Skeletal muscle cell (primary cell): ENCODE results near the gene RUVBL2.

Source experiments
- DNase-seq: peaks from one replicate; pipeline ENCODE4 v3.0.0-alpha.2; 2010; ENCODE audit warnings: low read depth
- H3K4me3 ChIP-seq: 2 replicates; pipeline ENCODE4 v1.5.1; 2011; ENCODE audit warnings: low read depth, mild to moderate bottlenecking, control low read depth, low read length, moderate library complexity

The RUVBL2 gene

DNA sequence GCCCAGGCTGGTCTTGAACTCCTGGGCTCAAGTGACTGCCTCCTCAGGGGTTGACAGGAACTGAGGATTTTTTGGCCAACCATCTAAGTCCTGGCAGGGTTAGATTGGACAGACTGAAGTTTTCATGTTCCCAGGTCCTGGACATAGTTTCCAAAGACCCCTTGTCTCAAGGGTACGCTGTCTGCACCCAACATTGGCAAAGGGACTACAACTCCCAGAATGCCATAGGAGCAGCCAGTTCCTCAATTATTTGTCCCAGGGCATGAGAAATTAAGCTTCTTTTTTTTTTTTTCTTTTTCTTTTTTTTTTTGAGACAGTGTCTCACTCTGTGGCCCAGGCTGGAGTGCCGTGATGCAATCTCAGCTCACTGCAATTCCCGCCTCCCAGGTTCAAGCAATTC is 7.5 kb upstream of the RUVBL2 start:
- H3K4me3 ChIP-seq, result no peak overlapping the region
- no peak for DNase-seq

GRCh38 chr19:48987323-48987722 is 6.4 kb upstream of the RUVBL2 start:
- H3K4me3 ChIP-seq, result no peak overlapping the region

GRCh38 chr19:48988286-48988685 is 5.4 kb upstream of the RUVBL2 start:
- no peak overlapping the region for H3K4me3 ChIP-seq
- DNase-seq, result no peak

More at GRCh38 chr19:48987323-48987722, 6.4 kb upstream of the RUVBL2 start:
- no peak for DNase-seq

- H3K4me3 ChIP-seq, result no peak overlapping the region
- no peak for DNase-seq
Measured at GRCh38 chr19:48988860-48989259, 4.8 kb upstream of the RUVBL2 start.

GRCh38 chr19:48989701-48990291 is 3.9 kb upstream of the RUVBL2 start:
- no peak overlapping the region for H3K4me3 ChIP-seq
- no peak for DNase-seq

- no peak for DNase-seq
- H3K4me3 ChIP-seq, result peak overlapping the region; percentile 9
Measured at GRCh38 chr19:48990400-48990799, 3.3 kb upstream of the RUVBL2 start.

DNA sequence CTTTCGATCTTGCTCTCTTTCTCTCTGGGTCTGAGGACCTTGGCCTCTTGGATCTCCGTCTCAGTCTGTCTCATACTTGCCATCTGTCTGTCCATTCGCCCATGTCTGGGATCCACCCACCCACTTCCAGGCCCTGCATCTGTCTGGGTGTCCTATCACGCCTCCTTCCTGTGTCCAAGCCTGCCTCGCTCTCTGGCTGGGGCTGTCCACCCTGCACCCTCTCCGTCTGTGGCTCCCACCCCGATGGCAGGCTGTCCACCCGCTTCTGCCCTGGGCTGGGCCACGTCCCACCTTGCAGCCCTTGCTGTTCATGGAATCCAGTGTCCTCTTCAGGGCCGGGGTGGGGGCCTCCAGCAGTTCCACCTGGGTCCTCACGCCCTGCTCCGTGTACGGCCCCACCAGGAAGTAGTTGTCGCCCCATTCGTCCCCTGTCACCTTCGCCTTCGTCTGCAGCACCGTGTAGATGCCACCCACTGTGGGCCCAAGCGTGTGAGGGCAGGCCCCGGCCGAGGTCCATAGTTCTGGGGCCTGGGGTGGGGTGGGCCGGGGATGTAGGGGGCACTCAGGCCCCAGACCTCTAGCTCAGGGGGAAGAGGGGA is 2.6 kb upstream of the RUVBL2 start:
- no peak for DNase-seq
- peak overlapping the region; percentile 99 for H3K4me3 ChIP-seq

- DNase-seq, result peak; percentile 43
- peak overlapping the region; percentile 99 for H3K4me3 ChIP-seq
Measured at GRCh38 chr19:48991873-48992580, 1.7 kb upstream of the RUVBL2 start.

DNA sequence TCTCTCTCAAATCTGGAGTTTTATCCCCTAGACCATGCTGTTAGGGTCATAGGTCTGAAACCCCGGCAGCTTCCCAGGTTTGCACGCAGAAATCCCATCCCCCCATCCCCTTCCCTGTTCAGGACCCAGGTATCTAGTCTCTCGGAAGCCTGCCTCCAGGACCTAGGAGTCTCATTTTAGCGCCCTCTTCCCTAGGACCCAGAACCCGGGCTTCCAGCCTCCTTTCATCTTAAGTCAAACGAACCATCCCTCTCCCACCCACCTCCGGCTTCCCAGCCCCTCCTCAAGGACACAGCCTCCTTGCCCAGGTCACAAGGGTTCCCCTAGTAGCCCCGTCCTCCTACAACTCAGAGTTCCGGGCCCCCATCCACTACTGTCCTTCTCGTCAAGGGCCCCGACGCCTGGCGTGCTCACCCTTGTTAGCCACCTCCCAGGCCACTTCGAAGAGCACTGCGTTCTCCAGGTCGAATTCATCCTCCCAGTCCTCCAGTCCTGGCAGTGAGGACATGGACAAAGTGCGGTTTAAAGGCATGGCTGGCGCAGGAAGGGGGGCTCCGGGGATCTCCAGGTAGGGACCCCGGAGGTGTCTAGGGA is 1.0 kb upstream of the RUVBL2 start:
- H3K4me3 ChIP-seq, result peak overlapping the region; percentile 99
- no peak for DNase-seq

- no peak for DNase-seq
- peak overlapping the region; percentile 99 for H3K4me3 ChIP-seq
Measured at GRCh38 chr19:48994035-48994386, 324 bp downstream of the RUVBL2 start.

- no peak overlapping the region for H3K4me3 ChIP-seq
- no peak for DNase-seq
Measured at GRCh38 chr19:48997972-48998371, 4.3 kb downstream of the RUVBL2 start.

DNA sequence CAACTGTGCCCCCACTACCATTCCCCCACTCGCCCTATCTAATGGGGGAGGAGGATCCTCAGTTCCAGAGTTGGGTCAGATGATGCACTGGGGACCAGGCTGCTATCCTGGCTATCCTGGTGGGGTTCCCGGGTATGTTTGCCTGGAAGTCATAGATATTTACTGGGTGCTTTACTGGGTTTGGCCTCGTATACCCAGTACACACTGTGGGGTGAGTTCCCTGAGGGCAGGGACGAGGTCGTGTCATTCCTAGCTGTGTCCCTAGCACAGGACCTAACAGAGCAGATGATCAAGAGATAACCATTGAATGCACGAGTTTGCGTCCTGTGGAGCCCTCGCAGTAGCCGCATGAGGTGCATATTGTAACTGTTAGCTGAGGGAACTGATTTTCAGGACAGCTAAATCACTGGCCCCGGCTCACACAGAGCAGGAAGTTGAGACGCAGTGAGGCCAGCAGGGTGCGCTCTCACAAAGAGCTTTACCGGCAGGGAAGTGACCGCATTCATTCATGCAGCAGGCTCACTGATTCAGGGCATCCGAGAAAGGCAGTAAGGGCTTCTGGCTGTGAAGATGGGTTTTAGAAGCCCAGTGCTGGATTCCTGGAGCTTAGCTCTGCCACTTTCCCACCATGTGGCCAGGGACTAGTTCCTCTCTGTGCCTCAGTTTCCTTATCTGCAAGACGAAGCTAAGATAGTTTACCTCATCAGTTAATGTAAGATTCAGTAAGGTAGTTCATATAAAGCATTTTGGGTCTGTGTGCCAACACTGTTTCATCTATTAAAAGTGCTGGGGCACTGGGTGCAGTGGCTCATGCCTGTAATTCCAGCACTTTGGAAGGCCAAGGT is 6.0 kb downstream of the RUVBL2 start:
- no peak for DNase-seq
- H3K4me3 ChIP-seq, result no peak overlapping the region

- no peak for DNase-seq
- H3K4me3 ChIP-seq, result no peak overlapping the region
Measured at GRCh38 chr19:49004133-49004532, 10.4 kb downstream of the RUVBL2 start.

- DNase-seq, result no peak
- H3K4me3 ChIP-seq, result no peak overlapping the region
Measured at GRCh38 chr19:49004964-49005614, 11.4 kb downstream of the RUVBL2 start.

DNA sequence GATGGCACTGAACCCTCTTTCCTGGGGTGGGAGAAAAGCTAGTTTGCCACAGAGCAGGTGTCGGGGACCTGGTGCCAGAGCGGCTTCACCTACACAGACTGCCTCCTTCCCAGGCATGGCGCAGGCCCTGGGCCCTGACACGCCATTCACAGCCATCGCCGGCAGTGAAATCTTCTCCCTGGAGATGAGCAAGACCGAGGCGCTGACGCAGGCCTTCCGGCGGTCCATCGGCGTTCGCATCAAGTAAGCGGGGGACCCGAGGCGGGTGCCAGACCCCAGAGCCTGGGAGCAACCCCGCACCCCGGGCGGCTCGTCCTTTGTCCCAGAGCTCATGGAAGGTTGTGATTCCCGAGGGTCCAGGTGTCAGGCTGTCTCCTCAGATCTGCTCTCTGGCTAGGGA is 13.2 kb downstream of the RUVBL2 start:
- no peak overlapping the region for H3K4me3 ChIP-seq
- no peak for DNase-seq

DNA sequence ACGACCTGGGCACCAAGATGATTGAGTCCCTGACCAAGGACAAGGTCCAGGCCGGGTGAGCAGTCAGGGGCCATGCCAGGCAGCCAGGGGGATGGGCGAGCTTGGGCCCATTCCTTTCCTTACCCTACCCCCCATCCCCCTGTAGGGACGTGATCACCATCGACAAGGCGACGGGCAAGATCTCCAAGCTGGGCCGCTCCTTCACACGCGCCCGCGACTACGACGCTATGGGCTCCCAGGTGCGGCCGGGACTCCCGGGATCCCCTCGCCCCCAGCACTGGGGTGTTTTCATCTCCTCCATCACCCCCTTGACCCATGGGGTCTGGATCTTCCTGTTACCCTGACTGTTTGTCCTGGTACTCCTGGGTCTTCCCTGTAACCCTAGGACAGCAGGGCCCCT is 16.1 kb downstream of the RUVBL2 start:
- DNase-seq, result no peak
- H3K4me3 ChIP-seq, result no peak overlapping the region

- no peak overlapping the region for H3K4me3 ChIP-seq
- DNase-seq, result no peak
Measured at GRCh38 chr19:49010453-49010852, 16.8 kb downstream of the RUVBL2 start.

- H3K4me3 ChIP-seq, result no peak overlapping the region
- DNase-seq, result no peak
Measured at GRCh38 chr19:49011194-49011593, 17.5 kb downstream of the RUVBL2 start.

GRCh38 chr19:49014123-49014869 is 20.6 kb downstream of the RUVBL2 start:
- H3K4me3 ChIP-seq, result no peak overlapping the region
- no peak for DNase-seq
